Peyer's patch (tissue), 4 donors: ENCODE measurements around the gene DNAH3.

Experiments used
- POLR2A ChIP-seq, 2 donors: fragments of 450-650 bp; IDR thresholded peaks; one replicate each; pipeline ENCODE4 v1.5.1; 2017; ENCODE audit warnings: antibody characterized with exemption in 2 of 2, mild to moderate bottlenecking in 2 of 2, moderate library complexity in 2 of 2
- TF ChIP-seq, protein P1 (sequence below), 6 experiments: fragments of 450-650 bp in 4 of 6; fragments of 200-600 bp in 2 of 6; sonication (generic) in 1 of 6; IDR thresholded peaks; one replicate each; pipeline ENCODE4 v1.5.1; 2017 to 2019; ENCODE audit warnings: antibody characterized with exemption in 6 of 6, mild to moderate bottlenecking in 3 of 6, moderate library complexity in 1 of 6

DNA sequence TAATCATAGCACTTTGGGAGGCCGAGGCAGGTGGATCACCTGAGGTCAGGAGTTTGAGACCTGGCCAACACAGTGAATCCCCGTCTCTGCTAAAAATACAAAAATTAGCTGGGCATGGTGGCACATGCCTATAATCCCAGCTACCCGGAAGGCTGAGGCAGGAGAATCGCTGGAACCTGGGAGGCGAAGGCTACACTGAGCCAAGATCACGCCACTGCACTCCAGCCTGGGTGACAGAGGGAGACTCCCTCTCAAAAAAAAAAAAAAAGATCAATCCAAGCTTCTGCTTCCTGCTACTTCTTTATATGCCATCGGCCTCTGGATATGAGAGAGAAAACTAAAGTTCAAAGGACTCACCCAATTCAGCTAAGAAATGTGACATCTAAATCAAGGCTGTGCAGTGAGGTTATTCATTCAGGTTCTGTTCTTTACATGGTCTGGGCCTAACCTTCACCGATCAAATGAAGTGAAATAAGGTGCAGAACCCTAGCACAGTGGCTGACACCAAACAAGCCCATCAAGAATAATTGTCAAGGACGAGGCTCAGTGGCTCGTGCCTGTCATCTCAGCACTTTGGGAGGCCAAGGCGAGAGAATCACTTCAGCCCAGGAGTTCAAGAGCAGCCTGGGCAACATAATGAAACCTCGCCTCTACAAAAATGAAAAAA is 35.1 kb upstream of the DNAH3 start:
- TF ChIP-seq, protein P1, sequence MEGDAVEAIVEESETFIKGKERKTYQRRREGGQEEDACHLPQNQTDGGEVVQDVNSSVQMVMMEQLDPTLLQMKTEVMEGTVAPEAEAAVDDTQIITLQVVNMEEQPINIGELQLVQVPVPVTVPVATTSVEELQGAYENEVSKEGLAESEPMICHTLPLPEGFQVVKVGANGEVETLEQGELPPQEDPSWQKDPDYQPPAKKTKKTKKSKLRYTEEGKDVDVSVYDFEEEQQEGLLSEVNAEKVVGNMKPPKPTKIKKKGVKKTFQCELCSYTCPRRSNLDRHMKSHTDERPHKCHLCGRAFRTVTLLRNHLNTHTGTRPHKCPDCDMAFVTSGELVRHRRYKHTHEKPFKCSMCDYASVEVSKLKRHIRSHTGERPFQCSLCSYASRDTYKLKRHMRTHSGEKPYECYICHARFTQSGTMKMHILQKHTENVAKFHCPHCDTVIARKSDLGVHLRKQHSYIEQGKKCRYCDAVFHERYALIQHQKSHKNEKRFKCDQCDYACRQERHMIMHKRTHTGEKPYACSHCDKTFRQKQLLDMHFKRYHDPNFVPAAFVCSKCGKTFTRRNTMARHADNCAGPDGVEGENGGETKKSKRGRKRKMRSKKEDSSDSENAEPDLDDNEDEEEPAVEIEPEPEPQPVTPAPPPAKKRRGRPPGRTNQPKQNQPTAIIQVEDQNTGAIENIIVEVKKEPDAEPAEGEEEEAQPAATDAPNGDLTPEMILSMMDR (IDR thresholded peaks at IDR 0.05): no peak
- no peak for TF ChIP-seq POLR2A (IDR thresholded peaks at IDR 0.05)
